Thymus (tissue), 11 donors: ENCODE results near the gene MYH7. TPM values are rescaled to one million over a fixed set of nuclear protein-coding genes. Genes with fewer than 3 reads are reported as not detected.

Source experiments
- DNase-seq, 9 donors: peaks; one replicate each; pipeline ENCODE4 v3.0.0-alpha.2; 2013; ENCODE audit warnings: low spot score in 9 of 9, low read depth in 6 of 9, missing footprints in 1 of 9
- H3K27ac ChIP-seq, 2 donors: one replicate each; pipeline ENCODE4 v1.5.1; 2013; ENCODE audit warnings: control low read depth in 1 of 2, low read depth in 1 of 2, low read length in 1 of 2, mild to moderate bottlenecking in 1 of 2, moderate library complexity in 1 of 2
- H3K27me3 ChIP-seq, 2 donors: one replicate each; pipeline ENCODE4 v1.5.1; 2013; ENCODE audit warnings: low read length in 1 of 2; ENCODE audit not compliant: control insufficient read depth in 2 of 2, insufficient read depth in 1 of 2
- H3K36me3 ChIP-seq, 2 donors: one replicate each; pipeline ENCODE4 v1.5.1; 2013; ENCODE audit warnings: low read length in 1 of 2, mild to moderate bottlenecking in 1 of 2, moderate library complexity in 1 of 2; ENCODE audit not compliant: control insufficient read depth in 2 of 2, insufficient read depth in 2 of 2
- H3K4me1 ChIP-seq, 2 donors: one replicate each; pipeline ENCODE4 v1.5.1; 2013; ENCODE audit warnings: low read length in 2 of 2; ENCODE audit not compliant: control insufficient read depth in 2 of 2, insufficient read depth in 2 of 2
- H3K4me3 ChIP-seq, 2 donors: one replicate each; pipeline ENCODE4 v1.5.1; 2013; ENCODE audit warnings: low read length in 2 of 2, control low read depth in 1 of 2, mild to moderate bottlenecking in 1 of 2
- H3K9me3 ChIP-seq, 2 donors: one replicate each; pipeline ENCODE4 v1.5.1; 2013; ENCODE audit warnings: low read length in 1 of 2, mild to moderate bottlenecking in 1 of 2; ENCODE audit not compliant: control insufficient read depth in 2 of 2, insufficient read depth in 1 of 2
- WGBS: extraction: QIAGEN DNeasy Blood & Tissue Kit; methylation state at CpG from one replicate; pipeline ENCODE4 v1.1.7; 2013; 5-methylcytosine and 5-hydroxymethylcytosine counted together
- polyA plus RNA-seq: library from polyadenylated mRNA; stranded (reverse); fragments of 200-250 nt; gene quantifications from one replicate; pipeline ENCODE4 v1.2.3, GENCODE V29; 2013
- total RNA-seq: library from RNA; stranded (reverse); fragments of 120-200 nt; gene quantifications from one replicate; pipeline ENCODE4 v1.2.4, GENCODE V29; 2013
- donor health status: healthy.

MYH7 gene
- total and polyA plus RNA-seq, 2 donors: 0.09 to 0.46 TPM

DNA sequence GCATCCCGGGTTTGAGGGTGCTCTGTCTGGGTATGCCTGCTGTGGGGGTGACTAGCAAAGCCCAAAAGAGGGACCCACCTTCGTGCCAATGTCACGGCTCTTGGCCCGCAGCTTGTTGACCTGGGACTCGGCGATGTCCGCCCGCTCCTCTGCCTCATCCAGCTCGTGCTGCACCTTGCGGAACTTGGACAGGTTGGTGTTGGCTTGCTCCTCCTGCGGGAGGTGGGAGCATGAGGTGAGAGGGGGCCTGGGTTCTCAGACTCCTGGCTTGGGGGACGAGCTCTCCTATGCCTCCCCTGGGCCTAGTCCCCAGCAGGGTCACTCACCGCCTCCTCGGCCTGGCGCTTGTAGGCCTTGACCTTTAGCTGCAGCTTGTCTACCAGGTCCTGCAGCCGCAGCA is 21.8 kb downstream of the MYH7 start:
- Histone ChIP-seq H3K9me3 (no peaks in the 10 kb centered on the region), H3K4me1 (no peaks in the 10 kb centered on the region), H3K27ac (no peak overlapping the region), H3K4me3 (no peak overlapping the region), H3K36me3 (no peaks in the 10 kb centered on the region), H3K27me3 (no peaks in the 10 kb centered on the region)
- WGBS: 95% methylated on average over 16 of the region's 16 CpGs
- no peak for DNase-seq

DNA sequence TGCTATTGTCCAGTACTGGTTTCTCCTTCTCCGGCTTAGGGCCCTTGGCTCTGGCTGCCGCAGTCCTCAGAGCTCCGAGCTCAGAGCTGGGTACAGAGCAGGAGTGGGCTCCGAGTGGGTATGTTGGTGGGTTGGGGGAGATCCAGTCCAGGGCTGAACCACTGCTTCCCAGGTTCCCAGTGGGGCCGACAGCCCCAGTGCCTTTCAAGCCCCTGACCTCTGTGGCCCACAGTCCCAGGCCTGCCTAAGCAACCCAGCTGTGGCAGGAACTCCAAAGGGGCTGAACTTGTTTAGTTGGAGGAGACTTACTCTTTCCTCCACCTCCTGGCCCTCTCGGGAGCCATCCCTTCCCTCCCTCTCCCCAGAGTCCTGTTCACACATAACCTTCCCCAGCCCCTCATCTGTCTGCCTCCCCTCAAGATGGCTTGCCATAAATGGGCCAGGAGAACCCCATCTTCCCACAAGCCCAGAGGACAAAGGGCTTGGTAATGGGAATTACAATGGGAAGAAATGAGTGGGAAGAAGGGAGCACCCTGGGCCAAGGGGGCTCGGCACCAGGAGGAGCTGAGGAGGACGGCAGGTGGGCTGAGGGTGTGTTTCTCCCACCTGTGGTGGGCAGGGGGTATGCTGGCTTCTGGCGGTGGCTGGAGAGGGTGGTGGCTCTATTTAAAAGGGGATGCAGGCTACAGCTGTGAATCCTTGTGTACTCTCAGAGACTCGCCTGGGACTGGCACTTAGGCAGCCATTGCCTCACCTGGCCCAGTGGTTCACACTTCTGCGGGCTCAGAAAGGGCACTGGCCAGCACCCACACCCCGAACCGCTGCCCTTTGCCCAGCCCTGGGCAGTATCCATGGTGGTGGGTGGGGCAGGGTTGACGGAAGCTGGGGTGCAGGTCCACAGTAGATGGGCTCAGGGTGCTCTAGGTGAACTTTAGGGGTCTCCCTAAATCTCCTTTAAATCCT is 23.6 kb downstream of the MYH7 start:
- Histone ChIP-seq H3K4me3 (no peak overlapping the region), H3K27me3 (no peaks in the 10 kb centered on the region), H3K4me1 (no peaks in the 10 kb centered on the region), H3K9me3 (no peaks in the 10 kb centered on the region), H3K27ac (no peak overlapping the region), H3K36me3 (no peaks in the 10 kb centered on the region)
- no peak for DNase-seq
- WGBS: 96% methylated on average over 14 of the region's 14 CpGs

- Histone ChIP-seq H3K4me3 (no peak overlapping the region), H3K27me3 (no peaks in the 10 kb centered on the region), H3K4me1 (no peaks in the 10 kb centered on the region), H3K36me3 (no peaks in the 10 kb centered on the region), H3K27ac (no peak overlapping the region), H3K9me3 (no peaks in the 10 kb centered on the region)
- WGBS: 90% methylated on average over 14 of the region's 14 CpGs
- DNase-seq: no peak
These were observed 25.4 kb downstream of the MYH7 start for GRCh38 chr14:23409966-23410635.

DNA sequence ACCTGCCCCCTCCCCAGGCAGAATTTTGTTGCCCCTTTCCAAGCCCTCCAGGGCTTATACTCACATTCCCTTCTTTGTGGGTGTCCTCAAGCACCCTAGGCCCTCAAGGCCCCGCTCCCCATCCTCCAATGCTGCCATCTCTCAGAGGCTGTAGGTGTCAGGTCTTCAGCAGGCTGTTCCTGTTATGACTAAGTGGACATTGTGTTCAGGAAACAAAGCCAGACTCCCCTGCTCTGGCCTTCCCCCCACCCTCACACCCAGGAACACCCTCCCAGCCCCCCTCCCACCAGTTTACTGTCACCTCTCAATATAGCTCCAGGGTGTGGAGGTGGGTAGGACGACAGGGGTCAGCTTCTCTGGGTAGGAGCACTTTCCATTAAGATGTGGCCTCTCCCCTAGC is 26.0 kb downstream of the MYH7 start:
- Histone ChIP-seq H3K4me3 (no peak overlapping the region), H3K27me3 (no peaks in the 10 kb centered on the region), H3K27ac (no peak overlapping the region), H3K36me3 (no peaks in the 10 kb centered on the region), H3K4me1 (no peaks in the 10 kb centered on the region), H3K9me3 (no peaks in the 10 kb centered on the region)
- WGBS: 86% methylated on average over 2 of the region's 2 CpGs
- DNase-seq: no peak

DNA sequence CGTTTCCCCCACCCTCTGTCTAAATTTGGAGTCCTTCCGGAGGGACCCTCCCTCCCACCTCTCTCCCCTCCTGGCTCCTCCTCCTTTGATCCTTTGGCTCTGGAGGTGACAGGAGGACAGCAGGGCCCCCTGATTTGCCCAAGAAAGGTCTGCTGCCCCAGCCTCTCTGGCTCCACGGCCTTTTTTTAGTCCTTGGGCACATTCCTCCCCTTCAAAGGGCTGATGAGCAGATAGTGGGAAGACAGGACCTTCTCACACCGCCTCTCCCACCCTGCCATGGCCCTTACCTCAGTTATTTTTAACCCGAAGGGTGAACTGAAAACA is 27.2 kb downstream of the MYH7 start:
- no peak for DNase-seq
- 82% methylated on average over 5 of the region's 5 CpGs for WGBS

GRCh38 chr14:23407516-23408306 is 27.7 kb downstream of the MYH7 start, which contains the start of gene MYH6:
Gene MYH6, minus strand, starts transcription at chr14:23408273. Its CDS starts 1,050 bp downstream, at chr14:23407223.
- no peaks in the 10 kb centered on the region for H3K27me3 ChIP-seq
- no peak for DNase-seq
- no peaks in the 10 kb centered on the region for H3K9me3 ChIP-seq
- WGBS: 91% methylated on average over 15 of the region's 15 CpGs
- no peak within 1 kb of the TSS for H3K4me3 ChIP-seq
- H3K27ac ChIP-seq: no peak within 1 kb of the TSS
- no peaks in the 10 kb centered on the region for H3K4me1 ChIP-seq
- no peaks in the 10 kb centered on the region for H3K36me3 ChIP-seq

More for the DNA sequence above, 27.2 kb downstream of the MYH7 start:
- no peak overlapping the region for H3K4me3 ChIP-seq
- H3K27ac ChIP-seq: no peak overlapping the region
- H3K27me3 ChIP-seq: no peaks in the 10 kb centered on the region
- no peaks in the 10 kb centered on the region for H3K36me3 ChIP-seq
- H3K9me3 ChIP-seq: no peaks in the 10 kb centered on the region
- no peaks in the 10 kb centered on the region for H3K4me1 ChIP-seq

DNA sequence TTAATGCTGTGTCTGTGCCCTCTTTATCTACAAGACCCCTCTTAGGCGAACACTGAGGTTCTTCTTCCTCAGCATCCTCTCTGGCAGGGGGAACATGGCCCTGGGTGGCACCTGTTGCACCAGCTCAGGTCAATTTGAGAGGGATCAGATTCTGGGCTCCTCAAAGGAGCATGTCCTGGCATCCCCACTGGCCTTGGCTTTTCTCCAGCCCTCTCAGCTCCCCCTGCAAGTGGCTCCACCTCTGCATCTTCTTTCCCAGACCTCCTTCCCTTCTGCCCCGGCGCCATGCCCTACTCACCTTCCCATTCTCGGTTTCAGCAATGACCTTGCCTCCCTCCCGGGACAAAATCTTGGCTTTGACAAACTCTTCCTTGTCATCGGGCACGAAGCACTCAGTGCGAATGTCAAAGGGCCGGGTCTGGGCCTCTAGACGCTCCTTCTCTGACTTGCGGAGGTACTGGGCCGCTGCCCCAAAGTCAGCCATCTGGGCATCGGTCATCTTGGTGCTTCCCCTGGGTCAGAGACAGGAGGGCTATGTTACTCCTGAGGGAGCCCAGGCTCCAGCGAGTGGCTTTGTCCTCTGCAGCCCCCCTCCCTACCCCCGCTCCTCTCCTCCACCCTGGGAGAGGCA is 28.6 kb downstream of the MYH7 start:
- DNase-seq: no peak
- WGBS: 95% methylated on average over 15 of the region's 15 CpGs
- Histone ChIP-seq H3K4me3 (no peak overlapping the region), H3K4me1 (no peaks in the 10 kb centered on the region), H3K36me3 (no peaks in the 10 kb centered on the region), H3K27me3 (peaks cover 0 to 2% of the 10 kb centered on the region in 2 donors), H3K9me3 (no peaks in the 10 kb centered on the region), H3K27ac (no peak overlapping the region)

DNA sequence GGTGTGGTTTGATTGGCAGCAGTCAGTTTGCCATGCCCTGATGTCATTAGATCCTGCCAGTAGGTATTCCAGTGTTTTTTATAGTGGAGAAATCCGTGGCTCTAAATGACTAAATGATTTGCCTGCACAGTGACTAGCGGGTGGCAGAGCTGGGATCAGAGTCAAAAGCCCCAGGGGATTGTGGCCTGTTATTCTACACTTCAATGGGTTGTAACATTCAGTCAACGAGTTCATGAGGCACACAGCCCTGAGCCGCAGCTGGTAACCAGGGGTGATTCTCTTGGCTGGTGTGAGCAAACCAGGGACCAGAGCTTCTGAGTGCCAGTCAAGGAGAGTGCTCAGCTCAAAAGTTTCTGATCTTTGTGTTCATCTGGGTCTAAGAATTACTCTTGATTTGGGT is 29.2 kb downstream of the MYH7 start:
- WGBS: 82% methylated on average over 4 of the region's 4 CpGs

More for the DNA sequence above, 29.2 kb downstream of the MYH7 start:
- Histone ChIP-seq H3K9me3 (no peaks in the 10 kb centered on the region), H3K27me3 (peaks cover 0 to 2% of the 10 kb centered on the region in 2 donors), H3K4me3 (no peak overlapping the region), H3K36me3 (no peaks in the 10 kb centered on the region), H3K27ac (no peak overlapping the region), H3K4me1 (no peaks in the 10 kb centered on the region)
- DNase-seq: no peak
